SH-SY5Y (cell line): ENCODE results near the gene SMIM5.

Source experiments
- GATA2 ChIP-seq: IDR thresholded peaks from 2 replicates; pipeline ENCODE4 v1.6.1; 2011; ENCODE audit warnings: mild to moderate bottlenecking, low read depth, low read length
- GATA3 ChIP-seq: IDR thresholded peaks from 2 replicates; pipeline ENCODE4 v1.6.1; 2011; ENCODE audit warnings: low read depth, mild to moderate bottlenecking, low read length, moderate library complexity

Gene SMIM5

GRCh38 chr17:75636381-75637142, 3.3 kb downstream of the SMIM5 start:
- no peak for TF ChIP-seq GATA3
- TF ChIP-seq GATA2 = no peak

GRCh38 chr17:75637143-75637538, 3.9 kb downstream of the SMIM5 start:
- no peak for TF ChIP-seq GATA3
- TF ChIP-seq GATA2 = no peak

- no peak for TF ChIP-seq GATA2
- no peak for TF ChIP-seq GATA3
Measured at GRCh38 chr17:75637551-75637950, 4.3 kb downstream of the SMIM5 start.

GRCh38 chr17:75638893-75639292, 5.7 kb downstream of the SMIM5 start:
- no peak for TF ChIP-seq GATA3
- TF ChIP-seq GATA2 = no peak

GRCh38 chr17:75639327-75639726, 6.1 kb downstream of the SMIM5 start:
- no peak for TF ChIP-seq GATA2
- TF ChIP-seq GATA3 = no peak

GRCh38 chr17:75639771-75640555, 6.7 kb downstream of the SMIM5 start:
- TF ChIP-seq GATA2 (no peak), GATA3 (no peak)

GRCh38 chr17:75640556-75641119, 7.4 kb downstream of the SMIM5 start:
- TF ChIP-seq GATA2 = no peak
- no peak for TF ChIP-seq GATA3

GRCh38 chr17:75641343-75641742, 8.1 kb downstream of the SMIM5 start:
- TF ChIP-seq GATA2 (no peak), GATA3 (no peak)

- TF ChIP-seq GATA2 (no peak), GATA3 (no peak)
Measured at GRCh38 chr17:75642182-75642783, 9.0 kb downstream of the SMIM5 start.

- TF ChIP-seq GATA2 = no peak
- no peak for TF ChIP-seq GATA3
Measured at GRCh38 chr17:75642784-75643642, 9.8 kb downstream of the SMIM5 start.

GRCh38 chr17:75643643-75644017, 10.4 kb downstream of the SMIM5 start:
- TF ChIP-seq GATA3 (no peak), GATA2 (no peak)

GRCh38 chr17:75645501-75645888, 12.3 kb downstream of the SMIM5 start:
- TF ChIP-seq GATA2 (no peak), GATA3 (no peak)

- TF ChIP-seq GATA3 = no peak
- TF ChIP-seq GATA2 = no peak
Measured at GRCh38 chr17:75645889-75646637, 12.8 kb downstream of the SMIM5 start.
